NB4 (cell line): ENCODE data around the gene MTX1.

Experiments
- MYC ChIP-seq: IDR thresholded peaks from 2 replicates; pipeline ENCODE4 v1.6.1; 2011; ENCODE audit warnings: low read depth, low read length
- POLR2A ChIP-seq: IDR thresholded peaks from 2 replicates; pipeline ENCODE4 v1.6.1; 2011; ENCODE audit warnings: mild to moderate bottlenecking; ENCODE audit not compliant: insufficient read length; ENCODE audit errors: extremely low read depth
- TF ChIP-seq, protein P1 (sequence below): IDR thresholded peaks from 2 replicates; pipeline ENCODE4 v1.6.1; 2011; ENCODE audit warnings: low read depth, low read length
- TF ChIP-seq, protein P2 (sequence below): IDR thresholded peaks from one replicate; pipeline ENCODE4 v1.5.1; 2012; ENCODE audit warnings: low read depth, low read length

DNA sequence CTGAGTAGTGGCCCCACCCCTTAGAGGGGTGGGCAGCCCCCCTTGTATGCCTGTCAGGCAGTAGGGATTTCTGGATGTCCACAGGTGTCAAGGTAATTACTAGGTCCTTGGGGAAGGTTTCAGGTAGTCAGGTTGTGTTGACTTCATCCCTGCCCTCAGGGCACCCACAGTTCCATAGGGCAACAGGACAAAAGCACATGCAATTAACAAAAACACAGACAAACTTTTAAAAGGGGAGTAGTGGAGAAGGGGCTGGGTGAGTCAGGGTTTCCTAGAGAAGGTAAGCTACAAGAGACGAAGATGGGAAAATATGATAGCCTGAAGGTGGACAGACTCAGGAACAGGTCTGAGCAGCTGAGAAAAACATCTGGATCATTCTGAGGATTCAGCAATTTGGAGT lies 49.5 kb upstream of the MTX1 start:
- no peak for TF ChIP-seq POLR2A
- TF ChIP-seq, protein P1, sequence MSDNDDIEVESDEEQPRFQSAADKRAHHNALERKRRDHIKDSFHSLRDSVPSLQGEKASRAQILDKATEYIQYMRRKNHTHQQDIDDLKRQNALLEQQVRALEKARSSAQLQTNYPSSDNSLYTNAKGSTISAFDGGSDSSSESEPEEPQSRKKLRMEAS, result no peak
- TF ChIP-seq, protein P2, sequence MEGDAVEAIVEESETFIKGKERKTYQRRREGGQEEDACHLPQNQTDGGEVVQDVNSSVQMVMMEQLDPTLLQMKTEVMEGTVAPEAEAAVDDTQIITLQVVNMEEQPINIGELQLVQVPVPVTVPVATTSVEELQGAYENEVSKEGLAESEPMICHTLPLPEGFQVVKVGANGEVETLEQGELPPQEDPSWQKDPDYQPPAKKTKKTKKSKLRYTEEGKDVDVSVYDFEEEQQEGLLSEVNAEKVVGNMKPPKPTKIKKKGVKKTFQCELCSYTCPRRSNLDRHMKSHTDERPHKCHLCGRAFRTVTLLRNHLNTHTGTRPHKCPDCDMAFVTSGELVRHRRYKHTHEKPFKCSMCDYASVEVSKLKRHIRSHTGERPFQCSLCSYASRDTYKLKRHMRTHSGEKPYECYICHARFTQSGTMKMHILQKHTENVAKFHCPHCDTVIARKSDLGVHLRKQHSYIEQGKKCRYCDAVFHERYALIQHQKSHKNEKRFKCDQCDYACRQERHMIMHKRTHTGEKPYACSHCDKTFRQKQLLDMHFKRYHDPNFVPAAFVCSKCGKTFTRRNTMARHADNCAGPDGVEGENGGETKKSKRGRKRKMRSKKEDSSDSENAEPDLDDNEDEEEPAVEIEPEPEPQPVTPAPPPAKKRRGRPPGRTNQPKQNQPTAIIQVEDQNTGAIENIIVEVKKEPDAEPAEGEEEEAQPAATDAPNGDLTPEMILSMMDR, result no peak
- no peak for TF ChIP-seq MYC
